CD4-positive, alpha-beta T cell (primary cell): ENCODE results near the gene NUDT4B. TPM values are rescaled to one million over a fixed set of nuclear protein-coding genes. Genes with fewer than 3 reads are reported as not detected.
"Not testable (repeated sequence)": the region's sequence is repeated elsewhere in the genome, so short reads cannot be mapped to it uniquely, and the experiment has no call there.

Experiments used
- ATAC-seq: fragments of 200-7000 bp; cut with Tn5 transposase; one replicate; pipeline ENCODE4 v1.10.0; 2022; ENCODE audit warnings: mild to moderate bottlenecking; ENCODE audit not compliant: poor library complexity
- CTCF ChIA-PET: fragments of 350-600 bp; sonication (Branson Sonifier 250); formaldehyde crosslinking; loops from one replicate; lab custom pipeline; 2021; ENCODE audit warnings: antibody characterized with exemption, inconsistent platforms; lab: Charles Lee
- POLR2A ChIA-PET: fragments of 350-600 bp; sonication (Branson Sonifier 250); formaldehyde crosslinking; loops from one replicate; lab custom pipeline; 2021; ENCODE audit warnings: antibody characterized with exemption, inconsistent platforms; lab: Charles Lee
- DNase-seq, 14 experiments: peaks; one replicate each; pipeline ENCODE4 v3.0.0-alpha.2; 2013 to 2020; ENCODE audit warnings: mixed read lengths in 2 of 14
- H3K27ac ChIP-seq, 2 donors: one replicate each; pipeline versions ENCODE4 v1.5.1 to v1.7.0; 2013; ENCODE audit warnings: low read length in 2 of 2, low read depth in 1 of 2, mild to moderate bottlenecking in 1 of 2
- H3K27me3 ChIP-seq, 2 experiments: 1 replicate in 1 of 2; 2 replicates in 1 of 2; pipeline versions ENCODE4 v1.6.1 to v1.7.0; 2013; ENCODE audit warnings: low read length in 2 of 2, control low read depth in 1 of 2, mild to moderate bottlenecking in 1 of 2, moderate library complexity in 1 of 2; ENCODE audit not compliant: insufficient read depth in 2 of 2, control insufficient read depth in 1 of 2
- H3K36me3 ChIP-seq: one replicate; pipeline ENCODE4 v1.6.1; 2013; ENCODE audit warnings: low read length, control low read depth; ENCODE audit not compliant: insufficient read depth
- H3K4me1 ChIP-seq: one replicate; pipeline ENCODE4 v1.6.1; 2013; ENCODE audit warnings: low read length, control low read depth; ENCODE audit not compliant: insufficient read depth
- H3K4me3 ChIP-seq: one replicate; pipeline ENCODE4 v1.5.1; 2013; ENCODE audit warnings: mild to moderate bottlenecking, low read length, moderate library complexity
- H3K9me3 ChIP-seq, 2 experiments: 1 replicate in 1 of 2; 2 replicates in 1 of 2; pipeline versions ENCODE4 v1.6.1 to v1.7.0; 2013; ENCODE audit warnings: low read length in 2 of 2, mild to moderate bottlenecking in 2 of 2, control low read depth in 1 of 2, moderate library complexity in 1 of 2; ENCODE audit not compliant: control insufficient read depth in 1 of 2, insufficient read depth in 1 of 2
- H3K27ac Mint-ChIP-seq: one replicate; pipeline ENCODE4 v1.8.0; 2020; ENCODE audit warnings: mixed read lengths
- H3K27me3 Mint-ChIP-seq: one replicate; pipeline ENCODE4 v1.8.0; 2021; ENCODE audit warnings: mixed read lengths
- H3K36me3 Mint-ChIP-seq: one replicate; pipeline ENCODE4 v1.8.0; 2021; ENCODE audit warnings: low read depth, mixed read lengths
- H3K4me1 Mint-ChIP-seq: one replicate; pipeline ENCODE4 v1.8.0; 2021; ENCODE audit warnings: low read depth, mixed read lengths
- H3K4me3 Mint-ChIP-seq: one replicate; pipeline ENCODE4 v1.8.0; 2020; ENCODE audit warnings: mild to moderate bottlenecking, mixed read lengths
- H3K9me3 Mint-ChIP-seq: one replicate; pipeline ENCODE4 v1.8.0; 2020; ENCODE audit warnings: mixed read lengths
- intact Hi-C, 2 experiments: fragments of 100-400 bp; cut with DNase I in 1 of 2; cut with micrococcal nuclease in 1 of 2; formaldehyde crosslinking; loops; one replicate each; pipeline versions ENCODE4 v1.15.1 to v1.9.0; 2023 to 2025; cut with DNase I, micrococcal nuclease
- total RNA-seq, 174 experiments: library from RNA in 2 of 174; stranded (reverse) in 2 of 174; gene quantifications; one replicate each; pipeline ENCODE4 v1.2.3 and lab custom pipeline; 2021 to 2026

NUDT4B gene
- total RNA-seq, 2 experiments from 2014 or later, result 0.42 TPM; not detected in 1

- H3K4me3 Mint-ChIP-seq, H3K27me3 ChIP-seq, H3K9me3 Mint-ChIP-seq, H3K4me1 Mint-ChIP-seq, H3K27ac ChIP-seq, DNase-seq, H3K4me1 ChIP-seq, CTCF ChIA-PET, H3K27me3 Mint-ChIP-seq, POLR2A ChIA-PET, H3K4me3 ChIP-seq, H3K36me3 ChIP-seq, H3K9me3 ChIP-seq, H3K36me3 Mint-ChIP-seq, intact Hi-C loops, H3K27ac Mint-ChIP-seq: not testable (repeated sequence)
- peak; percentile 44 for ATAC-seq
These were observed 37.6 kb upstream of the NUDT4B start for GRCh38 chr1:148710772-148711523.

- H3K9me3 Mint-ChIP-seq, H3K4me1 ChIP-seq, CTCF ChIA-PET, intact Hi-C loops, H3K27me3 ChIP-seq, H3K4me1 Mint-ChIP-seq, H3K4me3 ChIP-seq, POLR2A ChIA-PET, H3K36me3 ChIP-seq, H3K27ac Mint-ChIP-seq, H3K27me3 Mint-ChIP-seq, H3K9me3 ChIP-seq, H3K27ac ChIP-seq, H3K36me3 Mint-ChIP-seq, DNase-seq, ATAC-seq, H3K4me3 Mint-ChIP-seq: not testable (repeated sequence)
These were observed 36.2 kb upstream of the NUDT4B start for GRCh38 chr1:148712353-148712752.

DNA sequence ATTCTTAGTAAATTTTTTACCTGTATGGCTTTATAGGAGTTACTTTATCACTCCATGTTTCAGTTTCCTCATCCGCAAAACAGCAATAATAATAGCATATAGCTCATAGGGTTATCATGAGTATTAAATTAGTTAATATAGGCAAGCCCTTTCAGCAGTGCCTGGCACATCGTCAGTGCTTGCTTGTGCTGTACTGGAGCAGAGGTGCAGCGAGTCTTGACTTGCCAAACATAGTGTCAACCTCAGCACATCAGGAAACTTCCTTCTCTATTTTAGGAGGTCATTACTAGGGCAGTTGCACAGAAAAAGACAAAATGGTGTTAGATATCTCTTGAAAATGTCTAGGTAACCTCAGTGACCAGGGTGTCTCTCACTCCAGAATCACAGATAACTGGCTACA, 33.1 kb upstream of the NUDT4B start:
- H3K27ac Mint-ChIP-seq, ATAC-seq, H3K4me1 Mint-ChIP-seq, H3K36me3 ChIP-seq, H3K4me3 ChIP-seq, H3K9me3 Mint-ChIP-seq, H3K27me3 ChIP-seq, DNase-seq, H3K9me3 ChIP-seq, H3K27me3 Mint-ChIP-seq, H3K4me1 ChIP-seq, POLR2A ChIA-PET, H3K4me3 Mint-ChIP-seq, H3K27ac ChIP-seq, H3K36me3 Mint-ChIP-seq, intact Hi-C loops, CTCF ChIA-PET: not testable (repeated sequence)

- H3K4me1 Mint-ChIP-seq, H3K36me3 ChIP-seq, H3K4me3 Mint-ChIP-seq, H3K36me3 Mint-ChIP-seq, H3K9me3 Mint-ChIP-seq, H3K4me1 ChIP-seq, CTCF ChIA-PET, ATAC-seq, H3K27ac ChIP-seq, DNase-seq, H3K27ac Mint-ChIP-seq, H3K27me3 Mint-ChIP-seq, POLR2A ChIA-PET, intact Hi-C loops, H3K4me3 ChIP-seq, H3K9me3 ChIP-seq, H3K27me3 ChIP-seq: not testable (repeated sequence)
These were observed 31.5 kb upstream of the NUDT4B start for GRCh38 chr1:148716966-148717520.

GRCh38 chr1:148720918-148721317, 27.7 kb upstream of the NUDT4B start:
- CTCF ChIA-PET, H3K4me3 ChIP-seq, H3K27ac ChIP-seq, H3K27ac Mint-ChIP-seq, H3K9me3 Mint-ChIP-seq, H3K4me1 Mint-ChIP-seq, H3K36me3 ChIP-seq, H3K36me3 Mint-ChIP-seq, intact Hi-C loops, POLR2A ChIA-PET, H3K4me1 ChIP-seq, H3K9me3 ChIP-seq, H3K27me3 ChIP-seq, ATAC-seq, H3K27me3 Mint-ChIP-seq, DNase-seq, H3K4me3 Mint-ChIP-seq: not testable (repeated sequence)

GRCh38 chr1:148722758-148723157, 25.8 kb upstream of the NUDT4B start:
- H3K9me3 Mint-ChIP-seq, H3K4me1 ChIP-seq, H3K27me3 Mint-ChIP-seq, POLR2A ChIA-PET, H3K27me3 ChIP-seq, H3K4me1 Mint-ChIP-seq, H3K36me3 Mint-ChIP-seq, intact Hi-C loops, ATAC-seq, H3K9me3 ChIP-seq, H3K27ac Mint-ChIP-seq, DNase-seq, H3K4me3 ChIP-seq, H3K4me3 Mint-ChIP-seq, H3K36me3 ChIP-seq, CTCF ChIA-PET, H3K27ac ChIP-seq: not testable (repeated sequence)

GRCh38 chr1:148723515-148723914, 25.1 kb upstream of the NUDT4B start:
- POLR2A ChIA-PET, H3K9me3 ChIP-seq, H3K4me1 Mint-ChIP-seq, H3K27ac ChIP-seq, H3K9me3 Mint-ChIP-seq, intact Hi-C loops, H3K4me3 Mint-ChIP-seq, H3K27ac Mint-ChIP-seq, H3K4me1 ChIP-seq, H3K36me3 Mint-ChIP-seq, DNase-seq, ATAC-seq, H3K27me3 ChIP-seq, CTCF ChIA-PET, H3K4me3 ChIP-seq, H3K36me3 ChIP-seq, H3K27me3 Mint-ChIP-seq: not testable (repeated sequence)
